HUES64 (cell line): Measurements from ENCODE around the gene CDY2A. TPM values are rescaled to one million over a fixed set of nuclear protein-coding genes. Genes with fewer than 3 reads are reported as not detected.
"Not testable (repeated sequence)": the region's sequence is repeated elsewhere in the genome, so short reads cannot be mapped to it uniquely, and the experiment has no call there.

Experiments
- H3K27ac ChIP-seq: 2 replicates; pipeline ENCODE4 v1.7.0; 2013; ENCODE audit warnings: low read depth, low read length, inconsistent platforms
- H3K27me3 ChIP-seq: 2 replicates; pipeline ENCODE4 v1.6.1; 2013; ENCODE audit warnings: mild to moderate bottlenecking, low read length; ENCODE audit not compliant: insufficient read depth
- H3K36me3 ChIP-seq: 2 replicates; pipeline ENCODE4 v1.6.1; 2013; ENCODE audit warnings: mild to moderate bottlenecking, low read length; ENCODE audit not compliant: insufficient read depth
- H3K4me1 ChIP-seq: 2 replicates; pipeline ENCODE4 v1.6.1; 2013; ENCODE audit warnings: mild to moderate bottlenecking, low read length, moderate library complexity; ENCODE audit not compliant: insufficient read depth
- H3K4me3 ChIP-seq: 2 replicates; pipeline ENCODE4 v1.5.1; 2013; ENCODE audit warnings: mild to moderate bottlenecking, low read length, moderate library complexity
- H3K9ac ChIP-seq: 2 replicates; pipeline ENCODE4 v1.6.1; 2013; ENCODE audit warnings: mild to moderate bottlenecking, low read depth, low read length
- H3K9me3 ChIP-seq: 2 replicates; pipeline ENCODE4 v1.6.1; 2013; ENCODE audit warnings: low read depth, low read length; ENCODE audit not compliant: insufficient read depth
- WGBS: fragments of 150-250, 120-280 bp; methylation state at CpG from one replicate; pipeline ENCODE4 v1.1.7; 2013; ENCODE audit warnings: missing lambda C conversion rate; 5-methylcytosine and 5-hydroxymethylcytosine counted together
- polyA plus RNA-seq, 2 experiments: library from polyadenylated mRNA; stranded (reverse); fragments of 50-300 nt; gene quantifications; one replicate each; pipeline ENCODE4 v1.2.3, GENCODE V29; 2013

Gene CDY2A
- not detected for polyA plus RNA-seq (2013, experiment 1 of 2)
- polyA plus RNA-seq (2013, experiment 2 of 2): not detected

GRCh38 chrY:18025487-18025886 is at the start of gene CDY2A:
Gene CDY2A (plus strand): TSS chrY:18025787. CDS start chrY:18026115, 328 bp downstream.
- not testable (repeated sequence) for H3K4me3 ChIP-seq, H3K4me1 ChIP-seq, H3K27ac ChIP-seq, H3K36me3 ChIP-seq, H3K9ac ChIP-seq, H3K9me3 ChIP-seq, H3K27me3 ChIP-seq
- no CpG with 5 or more reads among the region's 2 CpGs for WGBS

- H3K27ac ChIP-seq, H3K9me3 ChIP-seq, H3K9ac ChIP-seq, H3K4me1 ChIP-seq, H3K4me3 ChIP-seq, H3K27me3 ChIP-seq, H3K36me3 ChIP-seq: not testable (repeated sequence)
- WGBS: no CpG with 5 or more reads among the region's 3 CpGs
Observed at GRCh38 chrY:17997586-17997985, 28.0 kb upstream of the CDY2A start.

DNA sequence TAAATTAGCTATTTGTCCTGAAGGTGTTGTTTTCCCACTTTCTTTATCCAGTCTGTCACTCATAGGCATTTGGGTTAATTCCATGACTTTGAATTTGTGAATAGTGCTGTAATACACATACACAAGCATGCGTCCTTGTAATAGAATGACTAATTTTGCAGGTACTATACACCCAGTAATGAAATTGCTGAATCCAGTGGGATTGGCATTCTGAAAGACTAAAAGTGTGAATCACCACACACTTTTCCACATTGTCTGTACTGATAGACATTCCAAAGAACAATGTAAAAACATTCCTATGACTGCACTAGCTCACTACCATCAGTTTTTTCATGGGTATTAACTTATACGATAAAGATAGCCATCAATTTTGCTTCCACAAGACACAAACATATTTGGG is 27.3 kb upstream of the CDY2A start:
- not testable (repeated sequence) for H3K9ac ChIP-seq, H3K36me3 ChIP-seq, H3K27me3 ChIP-seq, H3K27ac ChIP-seq, H3K4me1 ChIP-seq, H3K9me3 ChIP-seq, H3K4me3 ChIP-seq
- no CpG with 5 or more reads among the region's 2 CpGs for WGBS

DNA sequence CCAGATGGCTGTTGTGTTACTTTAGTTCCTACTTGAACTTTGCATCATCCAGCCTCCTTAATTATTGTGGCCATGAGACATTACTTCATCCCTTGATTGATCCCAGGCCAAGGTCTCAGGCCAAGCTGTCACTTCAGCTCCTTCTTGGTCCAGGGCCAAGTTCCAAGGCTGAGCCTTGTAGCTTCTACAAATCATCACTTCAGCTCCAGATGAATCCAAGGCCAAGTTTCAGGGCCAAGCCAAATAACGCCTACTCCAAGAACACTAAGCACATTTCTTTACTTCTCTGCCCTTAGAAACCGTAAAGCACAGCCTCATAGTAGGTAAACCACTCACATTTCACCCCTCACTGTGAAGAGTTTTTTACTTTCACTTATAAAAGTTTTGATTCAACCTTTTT is 1.7 kb upstream of the CDY2A start:
- WGBS: no CpG with 5 or more reads among the region's 2 CpGs
- H3K27ac ChIP-seq, H3K27me3 ChIP-seq, H3K9ac ChIP-seq, H3K36me3 ChIP-seq, H3K4me3 ChIP-seq, H3K4me1 ChIP-seq, H3K9me3 ChIP-seq: not testable (repeated sequence)

GRCh38 chrY:18028845-18029244 is 3.3 kb downstream of the CDY2A start:
- H3K36me3 ChIP-seq, H3K9ac ChIP-seq, H3K27ac ChIP-seq, H3K27me3 ChIP-seq, H3K4me3 ChIP-seq, H3K9me3 ChIP-seq, H3K4me1 ChIP-seq: not testable (repeated sequence)
- WGBS: no CpG with 5 or more reads among the region's 1 CpG

GRCh38 chrY:18030178-18030577 is 4.6 kb downstream of the CDY2A start:
- not testable (repeated sequence) for H3K4me3 ChIP-seq, H3K27ac ChIP-seq, H3K27me3 ChIP-seq, H3K36me3 ChIP-seq, H3K4me1 ChIP-seq, H3K9me3 ChIP-seq, H3K9ac ChIP-seq
- WGBS: no CpG with 5 or more reads among the region's 3 CpGs

DNA sequence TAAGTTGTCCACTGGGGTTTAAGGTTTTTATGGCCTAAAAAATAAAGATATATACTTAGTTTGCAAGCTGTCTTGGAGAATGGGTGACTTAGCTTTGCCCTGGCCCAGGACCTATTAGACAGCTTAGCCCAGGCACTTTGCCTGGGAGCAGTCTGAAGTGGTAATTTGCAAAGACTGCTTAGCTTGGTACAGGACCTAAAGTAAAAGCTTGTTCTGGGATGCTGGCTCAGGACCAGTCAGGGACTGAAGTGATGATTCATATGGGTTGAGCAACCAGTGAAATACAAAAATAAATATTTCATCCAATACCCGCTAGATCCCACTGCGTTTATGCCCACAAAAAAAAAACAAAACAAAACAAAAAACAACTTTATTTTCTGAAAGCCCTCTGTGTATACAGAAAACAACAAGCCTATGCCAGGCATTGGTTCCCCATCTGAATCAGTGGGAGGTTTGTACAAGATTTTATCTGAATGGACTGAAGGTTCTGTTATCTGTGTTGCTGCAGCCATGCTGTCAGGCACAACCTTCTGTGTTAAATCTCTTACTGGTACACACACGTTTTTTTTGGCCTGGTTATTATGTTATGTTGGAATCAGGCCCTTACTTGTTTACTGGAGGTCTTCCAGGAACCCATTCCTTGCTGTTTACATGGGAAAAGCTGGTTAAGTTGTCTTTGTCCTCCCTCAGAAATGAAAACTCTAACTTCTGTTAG is 8.7 kb downstream of the CDY2A start:
- H3K27ac ChIP-seq, H3K4me1 ChIP-seq, H3K4me3 ChIP-seq, H3K36me3 ChIP-seq, H3K9me3 ChIP-seq, H3K27me3 ChIP-seq, H3K9ac ChIP-seq: not testable (repeated sequence)
- WGBS: no CpG with 5 or more reads among the region's 3 CpGs

DNA sequence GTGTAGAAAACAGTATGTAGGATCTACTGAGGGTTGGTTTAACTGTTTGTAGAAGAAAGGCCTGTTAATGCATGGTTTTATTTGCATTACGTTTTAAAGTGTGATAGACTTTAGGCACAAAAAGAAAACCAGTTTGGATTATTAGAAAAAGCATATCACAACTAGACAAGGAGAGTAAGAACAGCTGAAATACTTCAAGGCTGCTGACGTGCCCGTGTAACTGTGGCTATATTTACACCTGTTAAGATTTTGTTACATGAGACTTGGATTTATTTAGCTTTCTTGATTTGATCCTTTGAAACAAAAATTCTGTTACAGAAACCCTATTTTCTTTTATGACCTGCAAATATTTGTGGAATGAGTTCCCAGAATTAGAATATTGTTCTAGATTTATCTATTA is 9.3 kb downstream of the CDY2A start:
- H3K4me1 ChIP-seq, H3K27me3 ChIP-seq, H3K4me3 ChIP-seq, H3K9me3 ChIP-seq, H3K9ac ChIP-seq, H3K36me3 ChIP-seq, H3K27ac ChIP-seq: not testable (repeated sequence)
- no CpG with 5 or more reads among the region's 3 CpGs for WGBS

GRCh38 chrY:18044990-18045389 is 19.4 kb downstream of the CDY2A start:
- not testable (repeated sequence) for H3K9ac ChIP-seq, H3K27ac ChIP-seq, H3K4me3 ChIP-seq, H3K4me1 ChIP-seq, H3K9me3 ChIP-seq, H3K27me3 ChIP-seq, H3K36me3 ChIP-seq
- no CpG with 5 or more reads among the region's 3 CpGs for WGBS

DNA sequence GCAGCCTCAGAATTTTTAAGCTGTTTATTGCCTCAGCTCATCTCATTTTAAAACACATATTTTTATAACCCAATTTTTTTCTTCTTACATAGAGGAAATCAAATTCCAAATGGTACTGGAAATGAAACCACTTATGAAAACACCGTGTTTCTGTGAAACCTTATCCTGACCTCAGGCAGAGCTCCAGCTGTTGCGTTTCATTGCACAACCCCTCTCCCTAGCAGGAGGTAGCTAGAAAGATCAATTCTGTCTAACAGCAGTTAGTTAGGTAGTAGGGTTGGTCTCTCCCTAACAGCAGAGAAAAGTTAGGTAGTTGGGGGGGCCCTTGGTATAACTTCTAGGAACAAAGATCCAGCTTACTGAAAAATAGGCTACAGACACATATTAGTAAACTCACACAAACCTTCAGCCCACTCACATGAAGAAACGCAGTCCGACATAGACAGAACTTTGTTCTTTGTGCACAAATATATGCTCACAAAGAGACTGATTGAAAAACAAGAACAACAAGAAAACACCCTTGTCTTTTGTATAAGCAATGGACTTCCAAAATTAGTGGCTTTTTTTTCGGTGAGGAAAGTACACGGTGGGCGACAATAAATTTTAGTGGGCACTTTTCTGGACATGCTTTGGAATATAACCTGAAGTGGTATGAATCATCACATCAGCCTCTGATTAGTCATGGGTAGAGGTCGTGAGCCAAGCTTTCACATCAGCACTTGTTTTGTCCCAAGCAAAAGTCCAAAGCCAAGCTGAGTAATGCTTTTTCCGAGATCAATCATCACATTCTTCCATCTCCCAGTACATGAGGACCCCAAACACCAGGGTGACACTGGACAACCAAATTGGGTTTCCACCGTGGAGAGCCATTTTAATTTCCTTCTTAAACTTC is 22.8 kb downstream of the CDY2A start:
- not testable (repeated sequence) for H3K4me3 ChIP-seq, H3K27ac ChIP-seq, H3K36me3 ChIP-seq, H3K9me3 ChIP-seq, H3K4me1 ChIP-seq, H3K27me3 ChIP-seq, H3K9ac ChIP-seq
- no CpG with 5 or more reads among the region's 10 CpGs for WGBS

DNA sequence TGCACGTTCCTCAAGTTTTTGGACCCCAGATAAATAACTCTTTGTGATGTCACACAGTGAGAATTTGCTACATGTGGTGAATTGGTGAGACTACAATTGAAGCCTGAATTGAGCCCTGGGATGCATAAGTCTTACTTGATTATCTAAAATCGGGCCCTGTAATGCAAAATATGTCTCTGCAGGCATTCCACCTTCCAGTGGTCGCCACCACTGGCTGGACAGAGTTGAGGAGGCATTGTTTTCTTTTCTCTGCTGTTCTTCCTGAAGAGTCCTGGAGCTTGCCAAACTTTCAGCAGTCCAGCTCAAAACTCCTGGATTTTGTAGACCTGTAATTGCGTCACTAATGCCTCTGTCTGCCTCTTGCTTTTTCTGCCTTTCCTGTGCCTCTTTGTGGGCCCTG is 23.5 kb downstream of the CDY2A start:
- not testable (repeated sequence) for H3K27ac ChIP-seq, H3K9ac ChIP-seq, H3K27me3 ChIP-seq, H3K4me1 ChIP-seq, H3K36me3 ChIP-seq, H3K4me3 ChIP-seq, H3K9me3 ChIP-seq
- no CpG with 5 or more reads among the region's 4 CpGs for WGBS
